Ecto neural progenitor cell (in vitro differentiated cells): Measurements from ENCODE around the gene DDB1.

Source experiments
- DNase-seq: peaks from one replicate; pipeline ENCODE4 v3.0.0-alpha.2; 2018; ENCODE audit warnings: low spot score

Gene DDB1

DNA sequence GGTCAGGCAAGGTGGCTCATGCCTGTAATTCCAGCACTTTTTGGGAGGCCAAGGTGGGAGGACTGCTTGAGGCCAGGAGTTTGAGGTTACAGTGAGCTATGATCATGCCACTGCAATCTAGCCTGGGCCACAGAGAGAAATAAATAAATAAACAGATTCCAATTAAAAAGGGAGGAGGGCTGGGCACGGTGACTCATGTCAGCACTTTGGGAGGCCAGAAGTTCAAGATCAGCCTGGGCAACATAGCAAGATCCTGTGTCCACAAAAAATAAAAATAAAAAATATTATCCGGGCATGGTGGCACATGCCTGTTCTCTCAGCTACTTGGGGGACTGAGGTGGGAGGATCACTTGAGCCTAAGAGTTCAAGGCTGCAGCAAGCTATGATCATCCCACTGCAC, 21.3 kb upstream of the DDB1 start:
- DNase-seq: no peak

DNA sequence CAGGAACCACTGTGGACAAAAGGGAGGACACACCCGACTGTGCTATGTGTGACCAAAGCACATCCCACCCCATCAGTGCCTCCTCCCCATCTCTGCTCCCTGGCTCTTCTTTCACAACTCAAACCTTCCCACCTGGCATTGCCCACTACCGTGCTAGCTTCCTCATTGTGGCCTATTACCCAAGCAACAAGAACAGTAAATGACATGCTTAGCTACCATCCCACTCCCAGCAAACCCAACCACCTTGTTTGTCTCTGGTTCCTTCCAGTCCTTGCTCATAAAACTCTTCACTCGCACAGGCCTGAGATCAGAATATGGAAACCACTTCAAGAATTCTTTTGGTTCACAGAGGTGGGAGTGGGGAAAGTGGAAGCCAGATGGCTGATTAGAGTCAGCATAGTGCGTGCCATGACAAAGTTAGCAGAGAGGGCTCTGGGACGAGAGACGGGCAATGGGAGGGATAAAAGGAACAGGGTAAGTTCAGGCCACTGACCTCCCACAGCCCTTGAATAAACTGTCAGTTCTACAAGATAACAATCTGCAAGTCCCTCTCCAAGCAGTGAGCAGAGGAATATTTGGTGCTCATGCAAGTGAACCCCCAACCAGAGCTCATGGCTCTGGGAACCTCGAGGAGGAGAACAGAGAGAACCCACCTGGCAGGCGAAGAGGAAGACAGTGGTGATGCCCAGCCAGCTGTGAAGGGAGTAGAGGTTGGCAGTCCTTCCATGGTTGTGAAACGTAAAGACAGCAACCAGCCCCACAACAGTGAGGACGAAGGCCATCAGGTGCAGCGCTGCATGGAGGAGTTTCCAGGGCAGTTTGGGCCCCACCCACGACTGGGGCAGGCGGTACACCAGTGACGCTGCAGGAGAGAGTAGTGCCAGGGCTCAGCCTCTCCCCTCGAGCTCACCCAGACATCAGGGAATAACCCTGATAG, 20.5 kb upstream of the DDB1 start:
- DNase-seq: no peak

DNA sequence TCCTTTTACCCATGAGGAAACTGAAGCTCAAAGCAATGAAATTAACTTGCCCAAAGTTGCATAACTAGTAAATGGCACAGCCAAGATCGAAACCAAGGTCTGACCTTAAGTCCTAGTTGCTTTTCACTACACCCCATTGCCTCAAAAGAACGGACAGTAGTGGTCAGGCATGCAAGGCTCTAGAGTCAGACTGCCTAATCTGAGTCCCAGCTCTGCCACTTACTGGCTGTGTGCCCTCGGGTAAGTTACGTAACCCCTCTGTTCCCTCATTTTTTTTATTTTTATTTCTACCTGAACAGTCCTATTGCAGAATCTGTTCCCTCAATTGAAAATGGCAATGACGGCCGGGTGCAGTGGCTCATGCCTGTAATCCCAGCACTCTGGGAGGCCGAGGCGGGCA, 19.1 kb upstream of the DDB1 start:
- DNase-seq: no peak

DNA sequence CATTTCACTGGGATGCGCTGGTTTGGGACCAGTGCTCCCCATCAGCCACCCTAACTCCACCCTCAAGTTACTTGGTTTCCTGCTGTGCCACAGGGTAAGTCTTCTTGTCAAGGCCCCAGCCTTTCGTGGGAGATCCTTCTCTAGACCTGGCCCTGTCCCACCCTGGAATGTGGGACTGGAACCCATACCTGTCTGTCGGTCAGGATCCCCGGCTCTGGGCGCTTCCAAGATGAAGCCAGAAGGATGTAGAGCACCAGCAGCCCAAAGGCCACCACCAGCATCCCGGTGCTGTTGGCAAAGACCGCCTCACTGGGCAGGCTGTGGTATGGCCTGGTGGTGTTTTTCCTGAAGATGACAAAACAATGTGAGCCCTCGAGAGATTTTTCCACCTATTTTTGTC, 17.9 kb upstream of the DDB1 start:
- no peak for DNase-seq

DNA sequence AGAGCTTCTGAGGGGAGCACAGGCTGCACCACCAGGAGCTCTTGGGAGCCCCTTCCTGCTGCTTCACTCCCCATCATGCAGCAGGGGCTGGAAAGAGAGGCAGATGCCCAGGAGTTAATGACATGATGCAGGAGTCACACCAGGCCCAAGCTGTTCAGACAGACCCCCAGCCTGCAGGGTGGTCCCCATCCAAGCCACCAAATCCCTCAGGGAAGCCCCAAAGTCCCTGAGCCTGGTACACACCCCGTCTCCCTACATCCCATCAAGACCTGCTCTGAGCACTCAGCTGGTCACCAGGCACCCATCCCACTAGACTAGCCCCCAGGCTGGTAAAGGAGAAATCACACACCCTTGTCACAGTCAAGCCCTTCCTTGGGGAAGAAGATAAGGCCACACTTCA, 17.4 kb upstream of the DDB1 start:
- no peak for DNase-seq

DNA sequence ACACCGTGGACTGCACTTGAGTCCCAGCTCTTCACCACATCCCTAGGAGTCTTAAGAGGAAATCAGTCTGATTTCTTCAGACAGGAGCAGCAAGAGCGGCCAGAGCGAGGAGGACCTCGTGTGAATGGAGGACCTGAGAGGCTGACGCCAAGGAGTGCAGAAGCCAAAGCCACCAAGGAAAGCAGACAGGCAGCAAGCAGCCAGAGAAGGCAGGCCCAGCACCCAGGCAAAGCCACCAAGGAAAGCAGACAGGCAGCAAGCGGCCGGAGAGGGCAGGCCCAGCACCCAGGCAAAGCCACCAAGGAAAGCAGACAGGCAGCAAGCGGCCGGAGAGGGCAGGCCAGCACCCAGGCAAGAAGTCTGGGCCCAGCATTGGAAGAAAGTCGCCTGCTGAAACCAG, 17.0 kb upstream of the DDB1 start:
- no peak for DNase-seq

DNA sequence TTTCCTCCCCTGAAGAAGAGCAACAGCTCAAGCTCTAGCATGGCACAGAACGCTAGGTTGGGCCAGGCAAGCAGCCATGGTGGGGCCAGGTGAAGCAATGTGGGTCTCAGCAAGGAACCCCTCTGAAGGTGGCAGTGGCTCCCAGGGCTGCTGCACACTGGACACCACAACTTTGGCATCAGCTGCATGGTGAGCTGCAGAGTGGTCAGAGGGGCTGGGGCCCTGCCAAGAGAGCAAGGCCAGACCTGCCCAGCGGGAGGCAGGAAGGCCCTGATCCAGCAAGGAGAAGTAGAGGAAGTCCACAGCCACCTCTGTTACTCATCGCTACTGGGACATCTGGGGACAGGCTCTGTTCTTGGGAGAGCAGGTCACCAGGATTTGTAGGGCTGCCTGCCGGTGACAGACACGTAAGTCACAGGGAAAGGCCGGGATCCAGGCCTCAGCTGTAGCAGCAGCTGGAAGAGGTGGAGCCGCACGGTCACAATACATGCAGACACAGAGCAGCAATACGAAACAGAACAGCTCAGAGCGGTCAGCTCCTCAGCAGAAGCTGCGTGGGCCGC, 16.4 kb upstream of the DDB1 start:
- DNase-seq: no peak

DNA sequence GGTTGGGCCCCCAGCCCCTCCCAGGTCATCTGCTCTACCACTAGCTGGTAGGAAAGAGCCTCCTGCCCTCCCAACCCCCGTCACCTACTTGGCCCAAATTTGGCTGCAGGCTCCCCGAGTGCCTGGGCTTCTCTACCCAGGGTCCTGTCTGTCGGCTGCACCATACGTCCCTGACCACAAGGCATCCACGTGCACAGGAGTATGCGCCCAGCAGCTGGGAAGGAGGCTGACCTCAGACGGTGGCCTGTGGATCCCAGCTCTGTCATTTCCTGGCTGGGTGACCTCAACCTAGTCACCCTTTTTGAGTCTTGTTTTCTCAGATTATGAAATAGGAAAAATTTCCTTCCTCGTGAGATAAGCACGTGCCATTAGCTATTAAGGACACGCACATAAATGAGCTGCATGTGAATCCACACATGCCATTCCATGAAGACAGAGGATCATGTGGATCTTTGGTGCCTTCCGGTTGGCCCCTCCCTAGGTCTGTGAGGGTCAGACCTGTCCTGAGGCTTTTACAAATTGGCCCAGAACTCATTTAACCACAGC, 15.1 kb upstream of the DDB1 start:
- no peak for DNase-seq

DNA sequence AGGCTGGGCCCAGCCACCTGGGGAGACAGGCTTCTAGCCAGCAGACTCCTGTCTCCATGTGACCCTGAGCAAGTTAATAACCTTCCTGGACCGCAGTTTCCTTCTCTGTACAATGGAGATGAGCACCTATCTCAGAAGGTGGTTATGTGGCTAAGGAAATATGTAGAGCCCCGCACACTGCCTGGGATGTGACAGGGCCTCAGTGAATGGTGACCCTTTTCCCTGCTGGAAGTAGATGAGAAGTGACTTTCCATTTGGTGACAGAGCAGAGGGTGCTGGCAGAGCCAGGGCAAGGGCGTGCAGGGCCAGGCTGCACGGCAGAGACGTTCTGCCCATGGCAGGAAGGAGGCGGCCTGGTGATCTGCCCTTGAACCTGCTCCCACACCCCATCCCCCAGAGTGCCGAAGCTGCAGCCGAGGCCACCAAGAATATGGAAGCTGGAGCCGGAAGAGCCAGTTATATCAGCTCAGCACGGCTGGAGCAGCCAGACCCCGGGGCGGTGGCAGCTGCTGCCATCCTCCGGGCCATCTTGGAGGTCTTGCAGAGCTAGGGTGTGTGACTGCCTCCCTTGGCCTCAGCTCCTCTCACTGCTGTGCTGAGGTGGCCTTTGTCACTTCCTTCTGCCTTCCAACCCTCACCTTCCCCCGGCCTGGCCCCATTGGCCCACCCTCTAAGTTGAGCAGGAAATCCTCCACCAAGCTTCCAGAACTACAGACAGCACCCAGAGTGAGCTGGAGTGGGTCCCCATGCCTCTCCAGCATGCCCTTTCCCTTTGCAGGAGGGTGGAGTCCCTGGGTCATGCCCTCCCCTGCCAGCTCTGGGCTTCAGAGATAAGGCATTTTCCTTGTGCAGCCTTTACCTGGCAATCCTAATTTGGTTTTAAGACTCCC, 13.3 kb upstream of the DDB1 start:
- DNase-seq: no peak

DNA sequence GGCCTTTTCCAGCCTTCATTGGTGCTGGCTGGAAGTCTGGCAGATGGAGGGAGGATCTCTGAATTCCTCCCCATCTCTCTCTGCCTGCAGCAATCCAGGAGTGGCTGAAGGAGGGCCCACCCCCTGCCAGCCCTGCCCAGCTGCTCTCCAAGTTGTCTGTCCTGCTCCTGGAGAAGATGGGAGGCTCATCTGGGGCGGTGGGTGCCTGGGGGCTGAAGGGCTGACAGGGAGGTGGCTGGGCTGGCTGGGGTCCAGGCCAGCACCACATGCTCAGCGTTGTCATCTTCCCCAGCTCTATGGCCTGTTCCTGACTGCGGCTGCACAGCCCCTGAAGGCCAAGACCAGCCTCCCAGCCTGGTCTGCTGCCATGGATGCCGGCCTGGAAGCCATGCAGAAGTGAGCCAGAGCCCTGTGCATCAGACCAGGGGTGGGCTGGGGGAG, 12.3 kb upstream of the DDB1 start:
- DNase-seq: no peak

DNA sequence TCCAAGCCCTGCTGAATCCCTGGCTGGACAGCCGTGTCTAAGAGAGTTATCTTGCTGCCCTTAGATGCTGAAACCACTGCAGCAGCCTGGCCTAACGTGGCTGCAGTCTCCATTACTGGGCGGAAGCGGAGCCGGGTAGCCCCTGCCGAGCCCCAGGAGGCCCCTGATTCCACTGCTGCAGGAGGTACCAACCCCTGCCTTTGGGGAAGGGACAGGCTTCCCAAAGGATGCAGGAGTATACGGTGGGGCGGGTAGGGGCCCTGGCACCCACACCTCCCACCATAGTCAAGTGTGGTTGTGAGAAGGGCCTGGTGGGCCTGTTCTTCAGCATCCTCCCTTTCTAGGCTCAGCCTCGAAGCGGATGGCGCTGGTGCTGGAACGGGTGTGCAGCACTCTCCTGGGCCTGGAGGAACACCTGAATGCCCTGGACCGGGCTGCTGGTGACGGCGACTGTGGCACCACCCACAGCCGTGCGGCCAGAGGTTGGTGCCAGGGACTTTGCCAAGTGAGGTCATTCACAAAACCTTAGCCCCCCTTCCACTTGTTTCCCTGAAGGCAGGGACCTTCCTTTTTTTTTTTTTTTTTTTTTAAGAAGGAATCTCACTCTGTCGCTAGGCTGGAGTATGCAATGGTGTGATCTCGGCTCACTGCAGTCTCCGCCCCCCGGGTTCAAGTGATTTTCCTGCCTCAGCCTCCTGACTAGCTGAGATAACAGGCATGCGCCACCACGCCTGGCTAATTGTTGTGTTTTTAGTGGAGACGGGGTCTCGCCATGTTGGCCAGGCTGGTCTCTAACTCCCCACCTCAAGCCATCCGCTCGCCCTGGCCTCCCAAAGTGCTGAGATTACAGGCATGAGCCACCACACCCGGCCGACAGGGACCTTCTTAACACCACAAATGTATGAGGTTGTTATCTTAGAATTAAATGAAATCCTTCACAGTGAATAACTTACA, 11.2 kb upstream of the DDB1 start:
- no peak for DNase-seq

DNA sequence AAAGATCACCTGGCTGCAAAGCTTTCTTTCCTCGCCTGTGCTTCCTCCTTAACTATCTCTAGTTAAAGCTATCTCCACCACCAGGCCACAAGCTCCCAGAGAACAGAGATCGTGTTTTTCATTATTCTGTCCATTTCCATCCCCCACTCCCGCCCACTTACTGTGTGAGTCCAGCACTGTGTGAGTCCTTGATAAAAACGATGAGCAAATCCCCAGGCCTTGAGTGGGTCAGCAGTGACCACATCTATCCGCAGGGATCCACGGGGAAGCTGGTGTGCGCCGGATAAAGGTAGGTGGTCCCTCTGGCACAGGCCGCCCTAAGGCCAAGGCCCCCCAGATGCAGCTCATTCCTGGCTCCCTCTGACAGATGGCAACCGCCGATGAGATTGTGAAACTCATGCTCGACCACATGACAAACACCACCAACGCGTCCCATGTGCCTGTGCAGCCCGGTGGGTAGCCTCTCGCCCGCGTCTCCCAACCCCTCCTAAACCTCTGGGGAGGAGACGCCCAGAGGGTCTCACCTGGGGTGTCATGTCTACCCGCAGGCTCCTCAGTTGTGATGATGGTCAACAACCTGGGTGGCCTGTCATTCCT, 9.4 kb upstream of the DDB1 start:
- no peak for DNase-seq

DNA sequence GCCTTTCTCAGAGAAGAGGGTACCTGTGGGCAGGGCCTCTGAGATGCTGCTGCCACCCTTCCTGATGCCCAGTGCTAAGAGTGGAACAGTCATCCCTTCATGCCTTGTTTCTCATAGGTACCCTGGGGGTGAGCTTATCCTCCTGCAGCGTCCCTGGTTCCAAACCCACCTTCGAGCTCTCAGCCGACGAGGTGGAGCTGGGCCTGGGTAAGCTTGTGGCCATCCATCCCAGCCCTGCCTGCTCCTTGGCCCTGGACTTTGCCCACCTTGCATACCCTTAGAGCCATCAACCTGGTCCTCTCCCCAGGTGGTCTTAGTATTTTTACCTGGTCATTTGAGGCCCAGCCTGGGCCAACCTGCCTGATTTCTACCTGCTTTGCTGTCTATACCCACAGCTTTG, 8.8 kb upstream of the DDB1 start:
- DNase-seq: no peak

DNA sequence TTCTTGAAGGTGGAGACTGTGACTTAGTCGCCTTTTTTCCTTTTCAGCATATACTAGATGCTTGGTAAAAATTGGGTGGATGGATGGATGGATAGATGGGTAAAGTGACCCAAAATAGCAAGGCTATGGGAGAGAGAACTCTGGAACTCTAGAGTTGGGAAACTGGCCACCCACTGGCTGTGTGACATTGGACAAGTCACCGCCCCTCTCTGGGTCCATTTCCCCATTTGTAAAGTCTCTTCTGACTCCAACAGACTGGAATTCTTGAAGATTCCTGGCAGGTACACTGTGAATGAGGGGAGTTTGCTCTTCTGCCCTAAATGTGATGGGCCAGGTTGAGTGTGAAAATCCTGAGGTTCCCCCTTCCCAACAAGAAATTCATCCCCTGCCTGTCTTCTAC, 8.1 kb upstream of the DDB1 start:
- DNase-seq: no peak

DNA sequence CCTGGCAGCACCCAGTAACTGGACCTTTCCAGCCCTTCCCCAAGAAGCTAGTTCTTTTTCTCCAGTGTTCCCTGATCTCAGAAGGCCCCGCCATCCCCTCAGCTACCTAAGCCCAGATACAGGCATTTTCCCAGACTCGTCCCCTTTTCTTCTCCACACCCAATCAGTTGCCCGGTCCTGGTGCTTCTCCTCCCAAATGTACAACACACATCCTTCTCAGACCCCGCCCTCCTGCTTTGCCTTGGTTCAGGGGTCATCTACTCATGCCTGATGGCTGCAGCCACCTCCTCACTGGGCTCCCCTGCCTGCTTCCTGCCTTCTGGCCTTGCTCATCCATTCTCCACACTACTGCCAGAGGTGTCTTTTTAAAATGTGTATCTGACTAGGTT, 6.6 kb upstream of the DDB1 start:
- no peak for DNase-seq

DNA sequence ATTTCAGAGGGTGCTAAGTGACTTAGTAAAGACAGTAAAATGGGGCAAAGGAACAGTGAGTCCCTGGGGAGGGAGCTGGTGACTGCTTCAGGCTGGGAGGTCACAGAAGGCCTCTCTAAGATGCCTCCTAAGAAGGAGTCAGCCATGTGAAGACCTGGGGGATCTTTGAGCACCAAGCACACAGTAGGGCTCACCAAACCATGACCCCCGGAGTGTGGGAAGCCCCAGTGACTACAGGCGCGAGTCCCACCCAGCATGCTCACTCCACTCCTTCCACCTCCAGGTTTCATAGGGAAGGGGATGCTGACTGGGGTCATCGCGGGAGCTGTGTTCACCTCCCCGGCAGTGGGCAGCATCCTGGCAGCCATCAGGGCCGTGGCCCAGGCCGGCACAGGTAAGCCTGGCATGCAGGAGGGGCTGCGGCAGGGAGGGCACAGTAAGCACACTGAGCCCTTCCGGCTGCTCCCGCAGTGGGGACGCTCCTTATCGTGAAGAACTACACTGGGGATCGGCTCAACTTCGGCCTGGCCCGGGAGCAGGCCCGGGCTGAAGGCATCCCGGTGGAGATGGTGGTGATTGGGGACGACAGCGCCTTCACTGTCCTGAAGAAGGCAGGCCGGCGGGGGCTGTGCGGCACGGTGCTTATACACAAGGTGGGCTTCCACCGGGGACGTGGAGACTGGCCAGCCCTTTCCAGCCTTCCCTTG, 6.0 kb upstream of the DDB1 start:
- DNase-seq: peak; percentile 30

DNA sequence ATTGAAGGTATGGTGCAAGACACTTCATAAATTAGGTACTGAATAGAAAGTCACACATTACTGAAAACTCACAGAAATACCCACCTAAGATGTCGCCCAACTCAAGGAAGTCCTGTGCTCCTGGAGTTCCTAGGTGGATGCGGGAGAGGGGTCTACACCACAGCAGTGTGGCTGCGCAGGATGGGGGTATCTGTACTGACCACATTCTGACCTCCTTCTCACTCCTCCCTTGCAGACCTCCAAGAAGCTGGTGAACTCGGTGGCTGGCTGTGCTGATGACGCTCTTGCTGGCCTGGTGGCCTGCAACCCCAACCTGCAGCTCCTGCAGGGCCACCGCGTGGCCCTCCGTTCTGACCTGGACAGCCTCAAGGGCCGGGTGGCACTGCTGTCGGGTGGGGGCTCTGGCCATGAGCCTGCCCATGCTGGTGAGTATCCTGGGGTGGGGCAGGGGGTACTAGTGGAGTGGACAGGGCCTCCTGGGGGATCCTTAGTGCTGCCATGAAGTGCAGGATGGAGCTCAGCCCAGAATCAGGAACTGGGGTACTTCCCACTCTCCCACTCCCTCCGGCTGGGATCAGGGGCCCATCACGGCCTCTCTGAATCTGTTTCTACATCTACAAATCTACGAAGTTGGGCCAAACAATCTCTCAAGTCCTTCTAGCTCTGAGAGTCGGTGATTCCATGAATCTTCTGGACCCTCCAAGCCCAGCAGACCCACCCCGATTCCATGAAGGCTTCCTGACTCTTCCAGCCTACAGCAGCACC, 5.0 kb upstream of the DDB1 start:
- peak; percentile 34 for DNase-seq

DNA sequence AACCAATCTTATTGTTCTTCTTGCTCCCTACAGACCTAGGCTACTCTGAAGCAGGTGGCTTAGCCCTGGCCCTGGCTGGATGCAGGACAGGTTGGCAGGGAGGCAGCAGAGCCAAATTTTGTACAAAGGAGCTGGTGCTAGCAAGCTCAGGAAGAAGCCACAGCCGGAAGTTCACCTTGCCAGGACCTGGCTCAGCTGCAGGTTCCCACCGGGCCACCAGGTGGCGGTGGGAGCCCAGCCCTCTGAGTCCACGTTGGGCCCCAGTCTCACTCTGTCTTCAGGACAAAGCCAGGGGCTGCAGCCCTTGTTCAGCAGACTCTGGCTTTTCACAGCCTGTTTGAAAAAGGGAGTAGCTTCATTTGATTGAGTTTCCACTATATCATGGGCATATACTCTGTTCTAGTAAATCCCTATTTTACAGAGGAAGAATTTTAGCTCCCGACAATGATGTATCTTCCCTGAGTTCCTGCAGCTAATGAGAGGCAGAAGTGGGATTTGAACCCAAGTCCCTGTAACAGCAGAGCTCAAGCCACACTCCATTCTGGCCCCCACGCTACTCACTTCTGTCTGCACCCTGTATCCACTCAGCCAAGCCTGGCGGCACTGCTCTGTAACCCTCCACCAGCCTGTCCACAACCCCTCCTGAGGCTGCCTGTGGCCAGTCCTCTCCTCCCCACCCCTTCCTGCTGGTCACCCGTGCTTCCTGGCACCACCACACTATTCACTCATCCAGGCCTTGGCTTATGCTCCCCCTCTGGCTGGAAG, 3.4 kb upstream of the DDB1 start:
- DNase-seq: peak; percentile 88

DNA sequence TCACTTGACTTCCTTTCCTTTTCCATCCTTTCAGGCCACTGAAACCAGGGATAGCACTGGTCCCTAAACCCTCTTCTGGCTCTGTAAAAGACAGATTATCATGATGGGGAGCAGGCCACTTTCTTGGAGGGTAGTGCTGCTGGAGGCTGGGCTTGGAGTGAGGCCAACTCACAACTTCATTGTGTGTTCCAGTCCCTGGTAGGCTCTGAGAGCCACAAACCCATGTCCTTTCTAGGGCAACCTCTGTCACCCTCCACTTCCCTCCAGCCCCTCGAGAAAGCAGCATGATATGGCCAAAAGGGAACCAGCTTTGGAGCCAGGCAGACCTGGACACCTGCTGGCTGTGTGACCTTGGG, 2.4 kb upstream of the DDB1 start:
- DNase-seq: no peak
